ENCODE data around the gene C17orf113. TPM values are rescaled to one million over a fixed set of nuclear protein-coding genes. Genes with fewer than 3 reads are reported as not detected.

Gene C17orf113
- total RNA-seq, 1 experiment from 2014 or later = 0.74 TPM

DNA sequence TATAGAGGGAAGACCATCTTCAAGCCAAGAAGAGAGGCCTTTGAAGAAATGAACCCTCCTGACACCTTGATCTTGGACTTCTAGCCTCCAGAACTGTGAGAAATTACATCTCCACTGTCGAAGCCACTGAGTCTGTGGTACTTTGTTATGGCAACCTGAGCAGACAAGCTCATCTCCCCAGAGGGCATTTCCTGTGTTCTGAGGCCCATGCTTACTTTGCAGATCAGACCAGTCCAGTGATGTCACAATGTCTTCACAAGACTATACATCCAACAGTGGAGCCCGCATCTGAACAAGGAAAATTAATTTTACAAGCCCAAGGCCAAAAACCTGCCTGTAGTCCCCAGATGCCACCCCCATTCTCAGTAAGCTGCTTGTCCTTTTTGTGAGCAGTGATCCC is 14.8 kb upstream of the C17orf113 start:
- no peaks in the 10 kb centered on the region for H3K9me3 ChIP-seq (ENCODE audit: control insufficient read depth, insufficient read depth, low read depth, low read length)
- H3K36me3 ChIP-seq (ENCODE audit: control insufficient read depth, insufficient read depth, low read length) = no peaks in the 10 kb centered on the region
- BruUV-seq (replicated peaks) = no TSS peak
- intact Hi-C loops (cut with micrococcal nuclease; ENCODE audit: unreplicated experiment) = no loop called here
- TF ChIP-seq POLR2AphosphoS5 (IDR thresholded peaks at IDR 0.05; ENCODE audit: low read depth, low read length) = no peak
- DNase-seq (ENCODE audit: low read depth, low spot score) (no peak), ATAC-seq (no peak)
- ChIA-PET CTCF (no interaction called here), POLR2A (interaction anchor here (0.5 kb wide), 1 partner anchor 31 kb away, joined by 5 read pairs; no protein-coding TSS in a partner anchor)
- no peak overlapping the region for H3K27ac ChIP-seq (ENCODE audit: low read length)
- H3K4me3 ChIP-seq (ENCODE audit: low read depth in 2 of 2, low read length in 2 of 2) = no peak overlapping the region
- no peaks in the 10 kb centered on the region for H3K27me3 ChIP-seq (ENCODE audit: control insufficient read depth, insufficient read depth, low read length)
- H3K4me1 ChIP-seq (ENCODE audit: control insufficient read depth, insufficient read depth, low read length) = peaks cover 6% of the 10 kb centered on the region; the same call in 1 of the 2 replicates
- in situ Hi-C loops (cut with HindIII; ENCODE audit: low pct_unique_long_range_greater_than_20kb, low sequenced_read_pairs) = no loop called here

DNA sequence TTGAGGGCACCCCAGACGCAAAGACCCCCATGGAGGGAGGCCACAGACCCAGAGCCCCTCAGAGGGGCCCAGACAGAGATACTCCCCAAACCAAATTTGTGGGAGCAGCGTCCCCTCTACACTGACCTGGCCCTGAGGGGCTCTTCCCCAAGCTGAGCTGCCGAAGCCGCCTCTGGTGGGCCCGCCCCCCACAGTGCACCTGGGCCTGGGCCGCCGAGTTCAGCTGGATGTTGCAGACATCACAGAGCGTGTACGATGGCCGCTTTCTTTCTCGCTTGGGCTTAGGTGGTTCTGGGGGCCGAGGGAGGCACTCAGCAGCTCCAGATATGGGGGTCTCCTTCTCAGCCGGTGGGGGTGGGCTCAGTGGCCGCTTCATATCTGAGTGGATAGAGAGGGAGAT is 12.3 kb upstream of the C17orf113 start:
- TF ChIP-seq, protein P1, sequence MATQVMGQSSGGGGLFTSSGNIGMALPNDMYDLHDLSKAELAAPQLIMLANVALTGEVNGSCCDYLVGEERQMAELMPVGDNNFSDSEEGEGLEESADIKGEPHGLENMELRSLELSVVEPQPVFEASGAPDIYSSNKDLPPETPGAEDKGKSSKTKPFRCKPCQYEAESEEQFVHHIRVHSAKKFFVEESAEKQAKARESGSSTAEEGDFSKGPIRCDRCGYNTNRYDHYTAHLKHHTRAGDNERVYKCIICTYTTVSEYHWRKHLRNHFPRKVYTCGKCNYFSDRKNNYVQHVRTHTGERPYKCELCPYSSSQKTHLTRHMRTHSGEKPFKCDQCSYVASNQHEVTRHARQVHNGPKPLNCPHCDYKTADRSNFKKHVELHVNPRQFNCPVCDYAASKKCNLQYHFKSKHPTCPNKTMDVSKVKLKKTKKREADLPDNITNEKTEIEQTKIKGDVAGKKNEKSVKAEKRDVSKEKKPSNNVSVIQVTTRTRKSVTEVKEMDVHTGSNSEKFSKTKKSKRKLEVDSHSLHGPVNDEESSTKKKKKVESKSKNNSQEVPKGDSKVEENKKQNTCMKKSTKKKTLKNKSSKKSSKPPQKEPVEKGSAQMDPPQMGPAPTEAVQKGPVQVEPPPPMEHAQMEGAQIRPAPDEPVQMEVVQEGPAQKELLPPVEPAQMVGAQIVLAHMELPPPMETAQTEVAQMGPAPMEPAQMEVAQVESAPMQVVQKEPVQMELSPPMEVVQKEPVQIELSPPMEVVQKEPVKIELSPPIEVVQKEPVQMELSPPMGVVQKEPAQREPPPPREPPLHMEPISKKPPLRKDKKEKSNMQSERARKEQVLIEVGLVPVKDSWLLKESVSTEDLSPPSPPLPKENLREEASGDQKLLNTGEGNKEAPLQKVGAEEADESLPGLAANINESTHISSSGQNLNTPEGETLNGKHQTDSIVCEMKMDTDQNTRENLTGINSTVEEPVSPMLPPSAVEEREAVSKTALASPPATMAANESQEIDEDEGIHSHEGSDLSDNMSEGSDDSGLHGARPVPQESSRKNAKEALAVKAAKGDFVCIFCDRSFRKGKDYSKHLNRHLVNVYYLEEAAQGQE (IDR thresholded peaks at IDR 0.05; ENCODE audit: insufficient read depth in 1 of 2, low read depth in 2 of 2, low read length in 1 of 2) = no peak
- TF ChIP-seq SIN3A (IDR thresholded peaks at IDR 0.05; ENCODE audit: borderline replicate concordance, insufficient read depth, low read depth, low read length) (no peak), POLR2AphosphoS5 (IDR thresholded peaks at IDR 0.05; ENCODE audit: low read depth, low read length) (no peak), TCF7L2 (IDR thresholded peaks at IDR 0.05; ENCODE audit: low read depth, low read length) (no peak)
- TF ChIP-seq, protein P2, sequence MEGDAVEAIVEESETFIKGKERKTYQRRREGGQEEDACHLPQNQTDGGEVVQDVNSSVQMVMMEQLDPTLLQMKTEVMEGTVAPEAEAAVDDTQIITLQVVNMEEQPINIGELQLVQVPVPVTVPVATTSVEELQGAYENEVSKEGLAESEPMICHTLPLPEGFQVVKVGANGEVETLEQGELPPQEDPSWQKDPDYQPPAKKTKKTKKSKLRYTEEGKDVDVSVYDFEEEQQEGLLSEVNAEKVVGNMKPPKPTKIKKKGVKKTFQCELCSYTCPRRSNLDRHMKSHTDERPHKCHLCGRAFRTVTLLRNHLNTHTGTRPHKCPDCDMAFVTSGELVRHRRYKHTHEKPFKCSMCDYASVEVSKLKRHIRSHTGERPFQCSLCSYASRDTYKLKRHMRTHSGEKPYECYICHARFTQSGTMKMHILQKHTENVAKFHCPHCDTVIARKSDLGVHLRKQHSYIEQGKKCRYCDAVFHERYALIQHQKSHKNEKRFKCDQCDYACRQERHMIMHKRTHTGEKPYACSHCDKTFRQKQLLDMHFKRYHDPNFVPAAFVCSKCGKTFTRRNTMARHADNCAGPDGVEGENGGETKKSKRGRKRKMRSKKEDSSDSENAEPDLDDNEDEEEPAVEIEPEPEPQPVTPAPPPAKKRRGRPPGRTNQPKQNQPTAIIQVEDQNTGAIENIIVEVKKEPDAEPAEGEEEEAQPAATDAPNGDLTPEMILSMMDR (IDR thresholded peaks at IDR 0.05) = no peak
- DNase-seq (ENCODE audit: low read depth, low spot score) (no peak), ATAC-seq (no peak)
- CTCF ChIA-PET = no interaction called here
- intact Hi-C loops (cut with micrococcal nuclease; ENCODE audit: unreplicated experiment) (no loop called here), in situ Hi-C loops (cut with HindIII; ENCODE audit: low pct_unique_long_range_greater_than_20kb, low sequenced_read_pairs) (no loop called here)
- Histone ChIP-seq H3K9me3 (ENCODE audit: control insufficient read depth, insufficient read depth, low read depth, low read length) (no peaks in the 10 kb centered on the region), H3K27ac (ENCODE audit: low read length) (no peak overlapping the region), H3K36me3 (ENCODE audit: control insufficient read depth, insufficient read depth, low read length) (no peaks in the 10 kb centered on the region), H3K27me3 (ENCODE audit: control insufficient read depth, insufficient read depth, low read length) (no peaks in the 10 kb centered on the region), H3K4me3 (ENCODE audit: low read depth in 2 of 2, low read length in 2 of 2) (no peak overlapping the region), H3K4me1 (ENCODE audit: control insufficient read depth, insufficient read depth, low read length) (peaks cover 6% of the 10 kb centered on the region; the same call in 1 of the 2 replicates)
- POLR2A ChIA-PET = no interaction called here
- no TSS peak for BruUV-seq (replicated peaks)

DNA sequence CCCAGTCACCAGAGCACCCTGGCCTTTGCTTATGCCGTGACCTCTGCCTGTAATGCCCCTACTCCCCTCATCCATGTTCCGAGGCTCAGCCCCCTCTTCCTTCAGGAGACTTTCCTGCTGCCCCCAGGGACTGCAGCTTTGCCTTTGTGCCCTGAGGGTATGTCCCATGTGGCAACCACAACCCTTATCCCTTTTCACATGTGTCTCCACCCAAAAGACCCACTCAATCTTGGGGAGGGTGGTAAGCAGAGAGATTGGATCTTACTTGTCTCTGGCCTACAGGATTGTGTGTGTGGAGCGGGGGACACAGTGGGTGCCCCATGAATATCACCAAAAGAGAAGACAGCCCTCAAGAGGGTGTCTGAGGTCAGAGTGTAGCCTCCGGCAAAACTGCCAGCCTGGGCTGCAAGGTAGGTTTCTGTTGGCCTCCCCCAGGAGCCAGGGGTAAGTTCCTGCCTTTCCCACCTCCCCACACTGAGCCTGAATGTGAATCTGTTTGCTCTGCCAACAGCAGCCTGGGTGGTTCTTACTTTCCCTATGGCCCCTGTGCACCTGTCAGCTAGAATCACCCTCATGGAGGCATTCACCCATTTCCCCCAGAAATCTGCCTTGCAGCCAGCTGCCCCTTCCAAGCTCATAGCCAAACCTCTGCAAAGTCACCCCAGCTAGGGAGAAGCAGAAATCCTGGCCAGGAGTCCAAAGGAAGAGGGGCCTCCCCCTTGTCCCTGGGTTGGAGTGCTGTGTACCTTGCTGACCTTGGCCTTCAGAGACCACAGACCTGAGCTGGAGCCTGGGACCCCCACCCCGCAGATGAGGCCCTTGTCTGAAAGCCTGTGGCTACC is 11.5 kb upstream of the C17orf113 start:
- TF ChIP-seq SIN3A (IDR thresholded peaks at IDR 0.05; ENCODE audit: borderline replicate concordance, insufficient read depth, low read depth, low read length) = no peak
- peaks cover 6% of the 10 kb centered on the region; the same call in 1 of the 2 replicates for H3K4me1 ChIP-seq (ENCODE audit: control insufficient read depth, insufficient read depth, low read length)
- BruUV-seq (replicated peaks) = no TSS peak
- no peaks in the 10 kb centered on the region for H3K9me3 ChIP-seq (ENCODE audit: control insufficient read depth, insufficient read depth, low read depth, low read length)
- no peaks in the 10 kb centered on the region for H3K27me3 ChIP-seq (ENCODE audit: control insufficient read depth, insufficient read depth, low read length)
- no peak for DNase-seq (ENCODE audit: low read depth, low spot score)
- H3K4me3 ChIP-seq (ENCODE audit: low read depth in 2 of 2, low read length in 2 of 2) = no peak overlapping the region
- 0 out of 2 replicates have a peak overlapping the region, but pooled peaks have one; percentile 12 for H3K27ac ChIP-seq (ENCODE audit: low read length)
- no peak for ATAC-seq
- H3K36me3 ChIP-seq (ENCODE audit: control insufficient read depth, insufficient read depth, low read length) = no peaks in the 10 kb centered on the region
- POLR2A ChIA-PET = no interaction called here
- CTCF ChIA-PET = no interaction called here
- in situ Hi-C loops (cut with HindIII; ENCODE audit: low pct_unique_long_range_greater_than_20kb, low sequenced_read_pairs) (no loop called here), intact Hi-C loops (cut with micrococcal nuclease; ENCODE audit: unreplicated experiment) (no loop called here)

Measured in Panc1 (cell line).